ENCODE results near the gene HELZ2.

GRCh38 chr20:63536997-63537524 is 37.0 kb downstream of the HELZ2 start, which contains the start of gene PTK6:
- no peak for TF ChIP-seq NFRKB (IDR thresholded peaks at IDR 0.05)
- no peak for TF ChIP-seq BHLHE40 (IDR thresholded peaks at IDR 0.05; ENCODE audit: borderline replicate concordance)
- TF ChIP-seq TARDBP (IDR thresholded peaks at IDR 0.05), result no peak
